Endothelial cell of umbilical vein (primary cell): ENCODE data around the gene METTL14. TPM values are rescaled to one million over a fixed set of nuclear protein-coding genes. Genes with fewer than 3 reads are reported as not detected.

Experiments used
- BruUV-seq: library from RNA; stranded (reverse); fragments of 400-500 nt; replicated peaks from 2 replicates; lab custom pipeline; 2021; lab: Mats Ljungman, UMichigan
- CTCF ChIA-PET: fragments of 300-600, 350-600 bp; sonication (Branson Sonifier 250); formaldehyde crosslinking; loops from one replicate; lab custom pipeline; 2021; ENCODE audit warnings: antibody characterized with exemption, inconsistent platforms; lab: Charles Lee
- POLR2A ChIA-PET: fragments of 300-600, 350-600 bp; sonication (Branson Sonifier 250); formaldehyde crosslinking; loops from one replicate; lab custom pipeline; 2021; ENCODE audit warnings: antibody characterized with exemption, inconsistent platforms; lab: Charles Lee
- DNase-seq: peaks from one replicate; pipeline ENCODE4 v3.0.0-alpha.2; 2011; ENCODE audit warnings: low read depth, low spot score
- FAIRE-seq: peaks from 2 replicates; lab custom pipeline; 2011; peaks lifted over from hg19 to GRCh38; lab: Jason Lieb, UNC
- H2AFZ ChIP-seq: 2 replicates; pipeline ENCODE4 v1.6.0; 2012; ENCODE audit warnings: low read depth, low read length, control low read depth, inconsistent platforms
- H3K27ac ChIP-seq: 2 replicates; pipeline ENCODE4 v1.5.1; 2011; ENCODE audit warnings: low read depth, mild to moderate bottlenecking, control low read depth, low read length, moderate library complexity; ENCODE audit not compliant: insufficient read depth
- H3K27me3 ChIP-seq, 2 experiments: 2 replicates each; pipeline versions ENCODE4 v1.6.0 to v1.6.1; 2011; ENCODE audit warnings: low read length in 2 of 2, mixed read lengths in 1 of 2; ENCODE audit not compliant: control insufficient read depth in 2 of 2, insufficient read depth in 2 of 2
- H3K36me3 ChIP-seq, 2 experiments: 2 replicates in 1 of 2; 3 replicates in 1 of 2; pipeline ENCODE4 v1.5.1; 2011; ENCODE audit warnings: low read length in 2 of 2, mild to moderate bottlenecking in 1 of 2, moderate library complexity in 1 of 2; ENCODE audit not compliant: control insufficient read depth in 2 of 2, insufficient read depth in 2 of 2; ENCODE audit errors: extremely low read depth in 1 of 2
- H3K4me1 ChIP-seq: 3 replicates; pipeline ENCODE4 v1.5.1; 2011; ENCODE audit warnings: mild to moderate bottlenecking, low read length; ENCODE audit not compliant: control insufficient read depth, insufficient read depth; ENCODE audit errors: extremely low read depth
- H3K4me2 ChIP-seq: 2 replicates; pipeline ENCODE4 v1.6.1; 2011; ENCODE audit warnings: low read length, control low read depth, mixed read lengths; ENCODE audit not compliant: insufficient read depth
- H3K4me3 ChIP-seq, 3 experiments: fragments of 200-600 bp in 1 of 3; sonication (generic), shearing (Covaris generic) in 1 of 3; replicated peaks in 1 of 3; 2 replicates each; pipeline ENCODE4 v1.5.1; 2011 to 2016; ENCODE audit warnings: control low read depth in 3 of 3, low read length in 3 of 3, mild to moderate bottlenecking in 2 of 3, inconsistent platforms in 1 of 3, low read depth in 1 of 3, moderate library complexity in 1 of 3; ENCODE audit not compliant: insufficient read depth in 1 of 3
- H3K79me2 ChIP-seq: 2 replicates; pipeline ENCODE4 v1.6.0; 2012; ENCODE audit warnings: low read length, inconsistent platforms; ENCODE audit not compliant: control insufficient read depth, insufficient read depth
- H3K9ac ChIP-seq: replicated peaks from 2 replicates; pipeline ENCODE3; 2011; ENCODE audit warnings: low read length, control low read depth; ENCODE audit not compliant: insufficient read depth; ENCODE audit errors: extremely low read depth
- H3K9me1 ChIP-seq: replicated peaks from 3 replicates; pipeline ENCODE4 v1.6.0; 2011; ENCODE audit warnings: mild to moderate bottlenecking, low read length; ENCODE audit not compliant: control insufficient read depth, insufficient read depth; ENCODE audit errors: extremely low read depth
- H3K9me3 ChIP-seq: replicated peaks from 2 replicates; pipeline ENCODE4 v1.5.1; 2012; ENCODE audit warnings: low read length, inconsistent platforms; ENCODE audit not compliant: control insufficient read depth, insufficient read depth
- H4K20me1 ChIP-seq: replicated peaks from 2 replicates; pipeline ENCODE3; 2011; ENCODE audit warnings: mild to moderate bottlenecking, low read length; ENCODE audit not compliant: control insufficient read depth, insufficient read depth; ENCODE audit errors: extremely low read depth
- EZH2 ChIP-seq: IDR thresholded peaks from 2 replicates; pipeline ENCODE4 v1.6.1; 2012; ENCODE audit warnings: borderline replicate concordance, low read depth, mild to moderate bottlenecking, moderate library complexity, low read length, inconsistent platforms; ENCODE audit not compliant: severe bottlenecking
- FOS ChIP-seq: IDR thresholded peaks from 2 replicates; pipeline ENCODE4 v1.6.1; 2011; ENCODE audit warnings: mild to moderate bottlenecking, low read length, moderate library complexity, borderline replicate concordance; ENCODE audit not compliant: insufficient read depth
- GATA2 ChIP-seq: IDR thresholded peaks from 2 replicates; pipeline ENCODE4 v1.7.0; 2011; ENCODE audit warnings: low read depth, mild to moderate bottlenecking, moderate library complexity, mixed read lengths, low read length; ENCODE audit not compliant: insufficient read length, insufficient read depth
- JUN ChIP-seq: IDR thresholded peaks from 2 replicates; pipeline ENCODE4 v1.6.1; 2011; ENCODE audit warnings: borderline replicate concordance, low read depth; ENCODE audit not compliant: insufficient read length, insufficient read depth
- MYC ChIP-seq: IDR thresholded peaks from one replicate; pipeline ENCODE4 v1.6.1; 2011; ENCODE audit warnings: mild to moderate bottlenecking, low read depth, low read length
- POLR2A ChIP-seq: IDR thresholded peaks from 2 replicates; pipeline ENCODE4 v1.6.1; 2012; ENCODE audit warnings: low read depth, mild to moderate bottlenecking, control low read depth, low read length
- POLR2AphosphoS5 ChIP-seq: IDR thresholded peaks from 2 replicates; pipeline ENCODE4 v1.6.1; 2012; ENCODE audit warnings: low read depth, mild to moderate bottlenecking, control low read depth, low read length, moderate library complexity; ENCODE audit not compliant: insufficient read depth
- dilution Hi-C: fragments of 300-500 bp; cut with MboI; formaldehyde crosslinking; loops from one replicate; pipeline ENCODE4 v1.15.0; 2019; ENCODE audit warnings: low sequenced_read_pairs; ENCODE audit not compliant: extremely low pct_ligation_motif_present
- intact Hi-C: fragments of 100-400 bp; cut with micrococcal nuclease; formaldehyde crosslinking; loops from one replicate; pipeline ENCODE4 v1.10.0; 2022
- polyA plus RNA-seq, 4 experiments: library from polyadenylated mRNA; depleted of rRNA in 3 of 4; stranded (reverse) in 3 of 4; unstranded in 1 of 4; fragments of >200 nt; gene quantifications; 2 replicates each; pipeline versions ENCODE4 v1.2.1 to v1.2.3, GENCODE V29; 2011 to 2012; ENCODE audit warnings: missing spikeins in 1 of 4
- total RNA-seq: library from RNA; stranded (reverse); gene quantifications from 2 replicates; pipeline ENCODE4 v1.2.3, GENCODE V29; 2021
- TF ChIP-seq, protein P1 (sequence below), 2 donors: IDR thresholded peaks; 1 replicate in 1 of 2; 2 replicates in 1 of 2; pipeline ENCODE4 v1.5.1; 2011; ENCODE audit warnings: low read length in 2 of 2, mild to moderate bottlenecking in 2 of 2, moderate library complexity in 2 of 2, control low read depth in 1 of 2, inconsistent platforms in 1 of 2, low read depth in 1 of 2; ENCODE audit not compliant: insufficient read depth in 1 of 2; ENCODE audit errors: extremely low read depth in 1 of 2
- TF ChIP-seq, protein P2 (sequence below): IDR thresholded peaks from 2 replicates; pipeline ENCODE4 v1.6.1; 2011; ENCODE audit not compliant: insufficient read depth, insufficient read length

Gene METTL14
- total and polyA plus RNA-seq, 2 donors (not counting 3 experiments of a cell fraction or from before 2014, with no cell fraction given): 6.5 to 38.6 TPM

DNA sequence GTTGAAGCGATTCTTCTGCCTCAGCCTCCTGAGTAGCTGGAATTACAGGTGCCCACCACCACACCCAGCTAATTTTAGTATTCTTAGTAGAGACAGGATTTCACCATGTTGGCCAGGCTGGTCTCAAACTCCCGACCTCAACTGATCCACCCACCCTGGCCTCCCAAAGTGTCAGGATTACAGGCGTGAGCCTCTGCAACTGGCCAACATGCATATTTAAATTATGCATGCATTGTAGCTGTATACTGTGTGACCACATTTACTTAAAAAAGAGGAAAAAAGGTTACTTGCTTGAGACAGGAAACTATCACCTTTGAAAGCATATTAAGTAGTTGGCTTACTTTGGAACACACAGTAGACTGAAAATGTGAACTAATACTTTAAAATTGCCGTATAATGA, 29.5 kb downstream of the METTL14 start:
- Histone ChIP-seq H3K9me3 (no peaks in the 10 kb centered on the region), H3K27me3 (no peaks in the 10 kb centered on the region), H3K9ac (no peak overlapping the region), H3K36me3 (peaks cover 0 to 2% of the 10 kb centered on the region in 2 experiments), H3K79me2 (no peaks in the 10 kb centered on the region), H3K27ac (no peak overlapping the region), H3K4me1 (no peaks in the 10 kb centered on the region), H4K20me1 (no peaks in the 10 kb centered on the region), H3K4me2 (no peak overlapping the region), H2AFZ (no peak overlapping the region), H3K9me1 (no peaks in the 10 kb centered on the region), H3K4me3 (no peak overlapping the region)
- ChIA-PET CTCF (interaction anchor here (0.9 to 2.4 kb wide), 2 partner anchors 13 to 15 kb away, joined by 3 to 11 read pairs; no protein-coding TSS in a partner anchor), POLR2A (no interaction called here)
- FAIRE-seq (no peak), DNase-seq (no peak)
- TF ChIP-seq, protein P1, sequence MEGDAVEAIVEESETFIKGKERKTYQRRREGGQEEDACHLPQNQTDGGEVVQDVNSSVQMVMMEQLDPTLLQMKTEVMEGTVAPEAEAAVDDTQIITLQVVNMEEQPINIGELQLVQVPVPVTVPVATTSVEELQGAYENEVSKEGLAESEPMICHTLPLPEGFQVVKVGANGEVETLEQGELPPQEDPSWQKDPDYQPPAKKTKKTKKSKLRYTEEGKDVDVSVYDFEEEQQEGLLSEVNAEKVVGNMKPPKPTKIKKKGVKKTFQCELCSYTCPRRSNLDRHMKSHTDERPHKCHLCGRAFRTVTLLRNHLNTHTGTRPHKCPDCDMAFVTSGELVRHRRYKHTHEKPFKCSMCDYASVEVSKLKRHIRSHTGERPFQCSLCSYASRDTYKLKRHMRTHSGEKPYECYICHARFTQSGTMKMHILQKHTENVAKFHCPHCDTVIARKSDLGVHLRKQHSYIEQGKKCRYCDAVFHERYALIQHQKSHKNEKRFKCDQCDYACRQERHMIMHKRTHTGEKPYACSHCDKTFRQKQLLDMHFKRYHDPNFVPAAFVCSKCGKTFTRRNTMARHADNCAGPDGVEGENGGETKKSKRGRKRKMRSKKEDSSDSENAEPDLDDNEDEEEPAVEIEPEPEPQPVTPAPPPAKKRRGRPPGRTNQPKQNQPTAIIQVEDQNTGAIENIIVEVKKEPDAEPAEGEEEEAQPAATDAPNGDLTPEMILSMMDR (IDR thresholded peaks at IDR 0.05; ENCODE audit: extremely low read depth in 1 of 2, insufficient read depth in 1 of 2, low read depth in 1 of 2, low read length in 2 of 2): no peak
- dilution Hi-C loops (no loop called here), intact Hi-C loops (no loop called here)
- no TSS peak for BruUV-seq

- TF ChIP-seq JUN (no peak), EZH2 (no peak), POLR2A (no peak), MYC (no peak), POLR2AphosphoS5 (no peak), GATA2 (no peak), FOS (no peak)
- TF ChIP-seq, protein P2, sequence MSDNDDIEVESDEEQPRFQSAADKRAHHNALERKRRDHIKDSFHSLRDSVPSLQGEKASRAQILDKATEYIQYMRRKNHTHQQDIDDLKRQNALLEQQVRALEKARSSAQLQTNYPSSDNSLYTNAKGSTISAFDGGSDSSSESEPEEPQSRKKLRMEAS: no peak
- TF ChIP-seq, protein P1 (IDR thresholded peaks at IDR 0.05; ENCODE audit: extremely low read depth in 1 of 2, insufficient read depth in 1 of 2, low read depth in 1 of 2, low read length in 2 of 2): no peak
- Histone ChIP-seq H3K4me2 (no peak overlapping the region), H3K4me1 (no peaks in the 10 kb centered on the region), H3K4me3 (no peak overlapping the region), H2AFZ (no peak overlapping the region), H3K36me3 (peaks cover 0 to 2% of the 10 kb centered on the region in 2 experiments), H3K27ac (no peak overlapping the region), H3K27me3 (no peaks in the 10 kb centered on the region), H3K9me3 (no peaks in the 10 kb centered on the region), H4K20me1 (no peaks in the 10 kb centered on the region), H3K9ac (no peak overlapping the region), H3K9me1 (no peaks in the 10 kb centered on the region), H3K79me2 (no peaks in the 10 kb centered on the region)
- DNase-seq (no peak), FAIRE-seq (no peak)
- BruUV-seq: no TSS peak
- ChIA-PET CTCF (interaction anchor here (0.5 to 2.4 kb wide), 3 partner anchors 11 to 30 kb away, joined by 3 to 11 read pairs (median 3); no protein-coding TSS in a partner anchor), POLR2A (no interaction called here)
- dilution Hi-C loops (no loop called here), intact Hi-C loops (no loop called here)
Observed at GRCh38 chr4:118716304-118716703, 31.1 kb downstream of the METTL14 start.
